Astrocyte of the cerebellum (primary cell): ENCODE results near the gene PHKA2.

Experiments
- DNase-seq: peaks from one replicate; pipeline ENCODE4 v3.0.0-alpha.2; 2011; ENCODE audit warnings: low read depth
- H3K4me3 ChIP-seq: 2 replicates; pipeline ENCODE4 v1.5.1; 2011; ENCODE audit warnings: mild to moderate bottlenecking, low read depth, low read length, moderate library complexity
- CTCF ChIP-seq: IDR thresholded peaks from 2 replicates; pipeline ENCODE4 v1.5.1; 2012; ENCODE audit warnings: low read length, low read depth, moderate library complexity, mild to moderate bottlenecking; ENCODE audit errors: missing control alignments
- in situ Hi-C: cut with HindIII; loops from 2 replicates; pipeline ENCODE4 v1.10.0; 2017; ENCODE audit warnings: low sequenced_read_pairs

Gene PHKA2

GRCh38 chrX:18898091-18898490 lies 85.8 kb downstream of the PHKA2 start:
- H3K4me3 ChIP-seq = no peak overlapping the region
- no peak for TF ChIP-seq CTCF
- in situ Hi-C loops = no loop called here
- no peak for DNase-seq

- in situ Hi-C loops = no loop called here
- no peak for TF ChIP-seq CTCF
- no peak overlapping the region for H3K4me3 ChIP-seq
- no peak for DNase-seq
Observed at GRCh38 chrX:18897611-18898010, 86.3 kb downstream of the PHKA2 start.

GRCh38 chrX:18896680-18897544 lies 87.0 kb downstream of the PHKA2 start:
- no peak overlapping the region for H3K4me3 ChIP-seq
- no peak for TF ChIP-seq CTCF
- in situ Hi-C loops = no loop called here
- no peak for DNase-seq

GRCh38 chrX:18895189-18895951 lies 88.5 kb downstream of the PHKA2 start:
- TF ChIP-seq CTCF = peak; percentile 33

GRCh38 chrX:18894156-18894555 lies 89.8 kb downstream of the PHKA2 start:
- H3K4me3 ChIP-seq = no peak overlapping the region
- in situ Hi-C loops = no loop called here
- no peak for DNase-seq
- no peak for TF ChIP-seq CTCF

More at GRCh38 chrX:18895189-18895951, 88.5 kb downstream of the PHKA2 start:
- DNase-seq = no peak
- H3K4me3 ChIP-seq = no peak overlapping the region
- in situ Hi-C loops = no loop called here

DNA sequence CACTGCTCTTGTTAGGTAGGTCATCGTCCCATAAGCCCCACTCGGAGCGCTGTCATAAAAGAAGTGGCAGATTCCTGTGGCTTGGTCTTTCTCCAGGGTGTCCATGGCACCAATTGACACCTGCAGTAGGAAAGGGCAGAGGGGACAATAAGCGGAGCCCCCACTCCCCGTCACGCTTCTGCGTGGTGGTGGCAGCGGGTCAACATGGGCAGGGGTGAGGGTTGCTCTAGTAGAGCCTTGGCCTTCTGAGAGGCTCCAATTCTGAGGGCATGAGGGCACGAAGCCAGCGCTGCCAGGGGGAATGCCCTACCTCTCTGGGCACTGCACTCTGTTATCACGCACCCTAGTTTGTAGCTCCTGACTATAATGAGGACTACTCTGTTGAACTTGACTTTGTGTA lies 90.4 kb downstream of the PHKA2 start:
- DNase-seq = no peak
- in situ Hi-C loops = no loop called here
- TF ChIP-seq CTCF = no peak

More for the DNA sequence above, 90.4 kb downstream of the PHKA2 start:
- H3K4me3 ChIP-seq = no peak overlapping the region
